SK-N-SH treated with all-trans-retinoic acid at 6 μM for 48 hours (cell line): ENCODE measurements around the gene OR2G6.
"Not testable (repeated sequence)": the region's sequence is repeated elsewhere in the genome, so short reads cannot be mapped to it uniquely, and the experiment has no call there.

Source experiments
- ATAC-seq: fragments of 200-7000 bp; cut with Tn5 transposase; 3 replicates; pipeline ENCODE4 v1.9.1; 2020; ENCODE audit warnings: mild to moderate bottlenecking, moderate library complexity
- BACH2 ChIP-seq: fragments of 250-450 bp; sonication (Bioruptor Pico); IDR thresholded peaks from 2 replicates; pipeline ENCODE4 v1.9.0; 2021; ENCODE audit warnings: mild to moderate bottlenecking, borderline replicate concordance
- CREB5 ChIP-seq: fragments of 250-450 bp; sonication (Bioruptor Pico); IDR thresholded peaks from 2 replicates; pipeline ENCODE4 v1.5.1; 2020; ENCODE audit warnings: low read depth, mild to moderate bottlenecking, moderate library complexity
- CSDC2 ChIP-seq: fragments of 250-450 bp; sonication (Bioruptor Pico); IDR thresholded peaks from 2 replicates; pipeline ENCODE4 v1.5.0; 2020; ENCODE audit warnings: mild to moderate bottlenecking, moderate library complexity
- CSRNP3 ChIP-seq: fragments of 250-450 bp; sonication (Bioruptor Pico); IDR thresholded peaks from 2 replicates; pipeline ENCODE4 v1.5.1; 2021; ENCODE audit warnings: mild to moderate bottlenecking, moderate library complexity
- GLIS3 ChIP-seq: fragments of 250-450 bp; sonication (Bioruptor Pico); IDR thresholded peaks from 2 replicates; pipeline ENCODE4 v1.5.0; 2020; ENCODE audit warnings: mild to moderate bottlenecking, moderate library complexity
- OSR1 ChIP-seq: fragments of 250-450 bp; sonication (Bioruptor Pico); IDR thresholded peaks from 2 replicates; pipeline ENCODE4 v1.8.0; 2022; ENCODE audit warnings: moderate library complexity, mild to moderate bottlenecking, inconsistent platforms
- SNAI2 ChIP-seq: fragments of 250-450 bp; sonication (Bioruptor Pico); IDR thresholded peaks from 2 replicates; pipeline ENCODE4 v1.5.0; 2020; ENCODE audit warnings: mild to moderate bottlenecking, moderate library complexity
- TCF4 ChIP-seq: fragments of 250-450 bp; sonication (Bioruptor Pico); IDR thresholded peaks from 2 replicates; pipeline ENCODE4 v1.8.0; 2021; ENCODE audit warnings: mild to moderate bottlenecking, moderate library complexity, borderline replicate concordance
- TSHZ2 ChIP-seq: fragments of 250-450 bp; sonication (Bioruptor Pico); IDR thresholded peaks from 2 replicates; pipeline ENCODE4 v1.5.0; 2020; ENCODE audit warnings: mild to moderate bottlenecking, moderate library complexity
- ZNF70 ChIP-seq: fragments of 450-650 bp; formaldehyde crosslinking; IDR thresholded peaks from 2 replicates; pipeline ENCODE4 v1.5.0; 2020; ENCODE audit warnings: mild to moderate bottlenecking, moderate library complexity

The OR2G6 gene

GRCh38 chr1:248507773-248508172, at the start of gene OR2G6:
OR2G6 (plus strand) TSS chr1:248508073; CDS start chr1:248521647, 13,574 bp downstream.
- not testable (repeated sequence) for ATAC-seq

- not testable (repeated sequence) for ATAC-seq
Observed at GRCh38 chr1:248459117-248459516, 48.8 kb upstream of the OR2G6 start.

- no peak for ATAC-seq
- TF ChIP-seq BACH2 (no peak), SNAI2 (CRISPR knock-in tag) (no peak), GLIS3 (CRISPR knock-in tag) (no peak), CSRNP3 (CRISPR knock-in tag) (no peak), OSR1 (no peak), ZNF70 (CRISPR knock-in tag) (no peak), CREB5 (CRISPR knock-in tag) (no peak), TCF4 (CRISPR knock-in tag) (no peak)
- TF ChIP-seq, all 23 proteins: peak for 0
Observed at GRCh38 chr1:248471154-248471553, 36.7 kb upstream of the OR2G6 start.

GRCh38 chr1:248472111-248472510, 35.8 kb upstream of the OR2G6 start:
- not testable (repeated sequence) for ATAC-seq

- not testable (repeated sequence) for ATAC-seq
Observed at GRCh38 chr1:248473051-248473450, 34.8 kb upstream of the OR2G6 start, which contains the start of gene OR2T3. OR2T3 (plus strand) TSS chr1:248473351; CDS start chr1:248473351, 0 bp downstream.

- not testable (repeated sequence) for ATAC-seq
Observed at GRCh38 chr1:248475660-248476059, 32.2 kb upstream of the OR2G6 start.

- ATAC-seq: not testable (repeated sequence)
Observed at GRCh38 chr1:248481686-248482579, 25.9 kb upstream of the OR2G6 start.

- ATAC-seq: not testable (repeated sequence)
Observed at GRCh38 chr1:248488289-248488688, 19.6 kb upstream of the OR2G6 start, which contains the start of gene OR2T5. OR2T5 (plus strand) TSS chr1:248488589; CDS start chr1:248488589, 0 bp downstream.

- ATAC-seq: not testable (repeated sequence)
Observed at GRCh38 chr1:248496661-248497060, 11.2 kb upstream of the OR2G6 start.

GRCh38 chr1:248500305-248501035, 7.4 kb upstream of the OR2G6 start:
- ATAC-seq: not testable (repeated sequence)

GRCh38 chr1:248510217-248510616, 2.3 kb downstream of the OR2G6 start:
- not testable (repeated sequence) for ATAC-seq

- no peak for TF ChIP-seq TSHZ2
- TF ChIP-seq CSDC2 (CRISPR knock-in tag): no peak
- TF ChIP-seq CSRNP3 (CRISPR knock-in tag): no peak
- no peak for ATAC-seq
Observed at GRCh38 chr1:248521856-248522255, 14.0 kb downstream of the OR2G6 start.

GRCh38 chr1:248537449-248537848, 29.6 kb downstream of the OR2G6 start:
- not testable (repeated sequence) for ATAC-seq

GRCh38 chr1:248547383-248547782, 39.5 kb downstream of the OR2G6 start:
- not testable (repeated sequence) for ATAC-seq
